Neural cell (in vitro differentiated cells): ENCODE measurements around the gene XXYLT1.

Experiments
- CTCF ChIP-seq: fragments of 450-650 bp; IDR thresholded peaks from 2 replicates; pipeline ENCODE4 v1.5.1; 2014; ENCODE audit warnings: antibody characterized with exemption, mild to moderate bottlenecking, moderate library complexity; ENCODE audit not compliant: poor library complexity, severe bottlenecking
- EP300 ChIP-seq: fragments of 450-650 bp; conservative IDR thresholded peaks from 2 replicates; pipeline ENCODE4 v1.6.1; 2014; ENCODE audit warnings: antibody characterized with exemption, mild to moderate bottlenecking, moderate library complexity; ENCODE audit not compliant: poor library complexity, severe bottlenecking
- EZH2 ChIP-seq: fragments of 200-600, 300-800 bp; shearing (Covaris generic), sonication (generic); IDR thresholded peaks from 2 replicates; pipeline ENCODE4 v1.6.1; 2014; ENCODE audit warnings: antibody characterized with exemption, low read length, borderline replicate concordance, mild to moderate bottlenecking; ENCODE audit not compliant: insufficient read depth, poor library complexity, severe bottlenecking
- MXI1 ChIP-seq: fragments of 450-650 bp; conservative IDR thresholded peaks from 2 replicates; pipeline ENCODE4 v1.6.1; 2014; ENCODE audit warnings: antibody characterized with exemption, mild to moderate bottlenecking; ENCODE audit not compliant: poor library complexity, severe bottlenecking
- POLR2AphosphoS5 ChIP-seq: IDR thresholded peaks from 2 replicates; pipeline ENCODE4 v1.6.1; 2012
- RAD21 ChIP-seq: fragments of 450-650 bp; conservative IDR thresholded peaks from 2 replicates; pipeline ENCODE4 v1.6.1; 2014; ENCODE audit warnings: antibody characterized with exemption, mild to moderate bottlenecking, moderate library complexity
- REST ChIP-seq: IDR thresholded peaks from 2 replicates; pipeline ENCODE4 v1.6.1; 2012; ENCODE audit warnings: borderline replicate concordance
- SMC3 ChIP-seq: fragments of 450-650 bp; conservative IDR thresholded peaks from 2 replicates; pipeline ENCODE4 v1.6.1; 2014; ENCODE audit warnings: antibody characterized with exemption, mild to moderate bottlenecking, moderate library complexity; ENCODE audit not compliant: poor library complexity
- TAF1 ChIP-seq: IDR thresholded peaks from 2 replicates; pipeline ENCODE4 v1.6.1; 2012; ENCODE audit warnings: low read depth

- TF ChIP-seq CTCF (no peak), SMC3 (no peak), POLR2AphosphoS5 (no peak), RAD21 (no peak), MXI1 (no peak), REST (no peak), EP300 (no peak), EZH2 (no peak), TAF1 (no peak)
Observed at GRCh38 chr3:195034541-195034940, 236.4 kb downstream of the XXYLT1 start.
